GM12891 (cell line): ENCODE results near the gene SLC2A4.

Source experiments
- DNase-seq: peaks from one replicate; pipeline ENCODE4 v3.0.0; 2011; ENCODE audit warnings: low spot score; ENCODE audit not compliant: insufficient read length
- FAIRE-seq: peaks from 2 replicates; lab custom pipeline; 2011; peaks lifted over from hg19 to GRCh38; lab: Jason Lieb, UNC
- PAX5 ChIP-seq: IDR thresholded peaks from 2 replicates; pipeline ENCODE4 v1.6.1; 2011; ENCODE audit warnings: low read length, moderate library complexity, mild to moderate bottlenecking; ENCODE audit not compliant: insufficient read depth, severe bottlenecking
- POLR2A ChIP-seq: IDR thresholded peaks from 2 replicates; pipeline ENCODE4 v1.6.1; 2011; ENCODE audit warnings: low read depth, low read length, control low read depth
- POLR2AphosphoS5 ChIP-seq: IDR thresholded peaks from 2 replicates; pipeline ENCODE4 v1.6.1; 2011; ENCODE audit warnings: low read depth, low read length, control low read depth
- POU2F2 ChIP-seq: IDR thresholded peaks from 2 replicates; pipeline ENCODE4 v1.6.1; 2011; ENCODE audit warnings: low read depth, mild to moderate bottlenecking, control low read depth, low read length, moderate library complexity
- SPI1 ChIP-seq: IDR thresholded peaks from 2 replicates; pipeline ENCODE4 v1.6.1; 2011; ENCODE audit warnings: low read depth, low read length, control low read depth
- TAF1 ChIP-seq: IDR thresholded peaks from 2 replicates; pipeline ENCODE4 v1.6.1; 2011; ENCODE audit warnings: low read depth, low read length, control low read depth

SLC2A4 gene

GRCh38 chr17:7306911-7307685 is 25.6 kb downstream of the SLC2A4 start, which contains the start of gene EIF5A:
Gene EIF5A, plus strand, starts transcription at chr17:7307628. Its CDS starts 2,008 bp downstream, at chr17:7309636.
- FAIRE-seq: peak; percentile 100
- peak; percentile 90 for DNase-seq

DNA sequence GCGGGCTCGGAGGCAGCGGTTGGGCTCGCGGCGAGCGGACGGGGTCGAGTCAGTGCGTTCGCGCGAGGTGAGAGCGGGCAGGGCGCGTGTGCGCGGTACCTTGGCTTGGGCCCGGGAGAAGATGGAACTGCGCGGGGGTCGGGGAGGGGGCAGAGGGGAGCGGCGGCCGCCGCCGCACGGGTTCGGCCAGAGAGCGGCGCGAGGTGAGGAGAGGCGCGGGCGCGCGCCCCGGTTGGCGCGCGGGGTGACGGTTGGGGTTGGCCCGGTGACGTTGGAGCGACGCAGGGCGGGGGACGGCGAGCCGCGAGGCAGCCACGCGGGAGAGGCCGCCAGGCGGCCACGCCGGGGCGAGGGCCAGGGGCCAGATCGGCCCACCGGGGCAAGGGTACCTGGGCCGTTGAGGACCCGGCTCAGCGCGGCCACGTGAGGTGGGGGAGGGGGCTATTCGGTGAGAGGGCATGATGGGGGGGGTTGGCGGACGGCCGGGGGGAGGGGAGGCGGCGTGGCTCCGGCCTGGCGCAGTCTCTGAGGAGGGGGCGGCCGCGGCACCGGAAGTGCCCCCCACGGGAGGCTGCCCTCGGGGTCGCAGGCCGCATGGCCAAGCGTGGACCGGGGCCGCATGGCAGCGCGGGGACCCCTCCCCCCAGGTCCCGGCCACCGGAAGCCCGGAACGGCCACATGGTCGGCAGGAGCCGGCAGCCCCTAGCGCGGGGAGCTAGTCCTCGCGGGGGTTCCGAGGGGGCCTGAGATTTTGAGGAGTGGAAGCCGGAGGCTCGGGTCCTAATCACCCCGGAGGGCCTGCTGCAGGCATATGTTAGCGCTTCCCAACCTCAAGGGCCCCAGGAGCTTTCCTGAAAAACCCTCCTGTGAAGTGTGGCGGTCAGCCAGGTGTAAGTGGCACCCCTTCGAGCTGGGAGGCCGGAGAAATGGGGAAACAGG is 26.4 kb downstream of the SLC2A4 start:
- no peak for TF ChIP-seq POLR2AphosphoS5
- TF ChIP-seq POLR2A: 0 out of 2 replicates have a peak, but pooled peaks have one; percentile 8
- FAIRE-seq: no peak

More at GRCh38 chr17:7306911-7307685, 25.6 kb downstream of the SLC2A4 start, which contains the start of gene EIF5A:
- TF ChIP-seq POLR2A (peak; percentile 82), POLR2AphosphoS5 (peak; percentile 82), POU2F2 (peak; percentile 9; the same call in 1 of the 2 replicates), PAX5 (no peak), SPI1 (peak; percentile 87), TAF1 (peak; percentile 87)

GRCh38 chr17:7308625-7309433 is 27.3 kb downstream of the SLC2A4 start:
- FAIRE-seq (peak; percentile 75), DNase-seq (no peak)
- TF ChIP-seq POU2F2: peak; percentile 48
- TF ChIP-seq TAF1: no peak; the same call in 1 of the 2 replicates
- TF ChIP-seq PAX5: no peak
- no peak for TF ChIP-seq SPI1
- TF ChIP-seq POLR2A: peak; percentile 76
- TF ChIP-seq POLR2AphosphoS5: peak; percentile 89

More for the DNA sequence above, 26.4 kb downstream of the SLC2A4 start:
- DNase-seq: no peak

DNA sequence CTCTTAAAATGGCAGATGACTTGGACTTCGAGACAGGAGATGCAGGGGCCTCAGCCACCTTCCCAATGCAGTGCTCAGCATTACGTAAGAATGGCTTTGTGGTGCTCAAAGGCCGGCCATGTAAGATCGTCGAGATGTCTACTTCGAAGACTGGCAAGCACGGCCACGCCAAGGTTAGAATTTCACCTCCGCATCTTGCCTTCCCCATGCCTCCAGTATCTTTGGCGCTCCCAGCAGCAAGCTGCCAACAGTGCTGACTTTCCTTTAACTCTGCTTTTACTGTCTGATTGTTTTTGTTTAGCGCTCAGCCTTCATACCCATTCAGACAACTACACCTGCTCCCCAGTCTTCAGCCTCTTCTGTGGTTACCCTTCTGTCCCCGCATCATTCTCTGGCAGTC is 28.1 kb downstream of the SLC2A4 start:
- DNase-seq: no peak
- no peak for FAIRE-seq
- TF ChIP-seq SPI1: no peak
- 0 out of 2 replicates have a peak, but pooled peaks have one; percentile 21 for TF ChIP-seq POLR2AphosphoS5

GRCh38 chr17:7311110-7311705 is 29.7 kb downstream of the SLC2A4 start:
- FAIRE-seq (no peak), DNase-seq (no peak)
- TF ChIP-seq POLR2AphosphoS5: 0 out of 2 replicates have a peak, but pooled peaks have one; percentile 27
- no peak for TF ChIP-seq POU2F2
- TF ChIP-seq POLR2A: peak; percentile 63

- no peak for FAIRE-seq
- DNase-seq: no peak
- TF ChIP-seq POU2F2 (no peak; the same call in 1 of the 2 replicates), TAF1 (no peak), PAX5 (no peak), POLR2AphosphoS5 (no peak), POLR2A (0 out of 2 replicates have a peak, but pooled peaks have one; percentile 11)
Measured at GRCh38 chr17:7312432-7313087, 31.0 kb downstream of the SLC2A4 start.

GRCh38 chr17:7313088-7313889 is 31.8 kb downstream of the SLC2A4 start:
- no peak for DNase-seq
- peak; percentile 73 for TF ChIP-seq POU2F2
- TF ChIP-seq POLR2A: peak; percentile 78
- TF ChIP-seq SPI1: no peak
- TF ChIP-seq POLR2AphosphoS5: peak; percentile 94
- peak; percentile 48 for FAIRE-seq

DNA sequence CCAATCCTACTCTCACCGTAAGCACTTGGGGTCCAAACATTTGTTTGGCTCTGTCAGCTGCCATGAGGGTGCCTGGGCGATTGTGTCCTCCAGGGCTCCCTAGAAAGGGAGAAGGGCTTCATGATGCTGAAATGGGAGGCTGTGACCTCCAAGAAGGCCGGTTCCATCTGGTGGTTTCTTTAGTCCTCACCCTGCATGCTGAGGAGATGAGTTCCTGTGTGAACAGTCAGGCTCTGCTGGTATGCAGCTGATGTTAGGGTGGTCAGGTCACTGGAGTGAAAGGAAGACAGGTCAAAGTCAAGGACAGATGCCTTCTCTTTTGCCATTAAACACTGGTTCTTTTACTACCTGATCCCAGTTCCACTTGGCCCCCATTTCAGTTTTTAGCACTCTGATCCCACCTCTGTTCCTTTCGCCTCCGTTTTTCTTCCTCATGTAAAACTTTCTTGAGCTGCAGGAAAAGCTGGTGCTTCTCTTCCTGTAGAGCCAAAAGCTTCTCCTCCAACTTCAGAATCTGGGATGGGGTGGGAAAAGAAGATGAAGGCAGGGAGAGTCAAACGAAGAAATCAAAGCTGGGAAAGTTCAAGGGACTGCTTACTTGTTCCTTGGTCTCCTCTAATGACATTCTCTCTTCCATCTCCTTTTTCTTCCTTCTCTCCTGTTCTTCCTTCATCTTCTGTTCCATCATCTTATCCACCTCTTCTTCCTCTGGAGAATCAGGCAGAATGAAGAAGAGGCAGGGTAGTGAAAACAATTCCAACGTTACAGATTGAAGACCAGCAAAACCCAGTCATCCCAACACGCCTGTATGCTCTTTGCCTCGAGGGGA is 32.6 kb downstream of the SLC2A4 start:
- no peak for DNase-seq
- TF ChIP-seq TAF1 (no peak), PAX5 (no peak), POLR2AphosphoS5 (peak; percentile 65; the same call in 1 of the 2 replicates), POLR2A (no peak; the same call in 1 of the 2 replicates), POU2F2 (no peak), SPI1 (no peak)
- FAIRE-seq: peak; percentile 23
